Measurements from ENCODE around the gene COL4A6.

- TF ChIP-seq CTCF (conservative IDR thresholded peaks at IDR 0.05; ENCODE audit: low read depth, low read length) (no peak), RAD21 (IDR thresholded peaks at IDR 0.05; ENCODE audit: low read length) (no peak)
Observed at GRCh38 chrX:108130889-108131288, 307.3 kb downstream of the COL4A6 start.
